HG02870 (cell line): ENCODE results near the gene CELSR1.

Experiments
- ATAC-seq: cut with Tn5 transposase; IDR thresholded peaks from one replicate; pipeline ENCODE4 v1.9.1; 2021; ENCODE audit warnings: mild to moderate bottlenecking, moderate library complexity; ENCODE audit not compliant: unreplicated experiment

Gene CELSR1

DNA sequence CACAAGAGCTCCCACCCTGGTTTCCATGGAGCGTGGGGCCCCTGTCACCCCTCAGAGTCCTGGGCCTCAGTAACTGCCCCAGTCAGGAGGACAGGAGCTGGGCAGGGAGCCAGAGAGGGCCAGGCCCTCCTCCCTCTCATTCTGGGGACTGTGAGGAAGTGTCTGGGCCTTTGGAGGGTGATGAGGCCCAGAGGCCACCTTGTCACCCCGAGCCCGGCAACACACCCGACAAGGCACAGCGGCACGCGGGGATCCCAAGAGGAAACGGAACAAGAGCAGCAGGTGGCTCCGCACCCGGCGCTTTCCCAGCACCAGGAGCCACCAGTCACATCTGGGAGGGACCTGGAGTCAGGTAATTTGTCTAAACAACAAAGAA lies 72.1 kb downstream of the CELSR1 start:
- ATAC-seq: no peak

- no peak for ATAC-seq
Observed at GRCh38 chr22:46464701-46465344, 72.6 kb downstream of the CELSR1 start.

DNA sequence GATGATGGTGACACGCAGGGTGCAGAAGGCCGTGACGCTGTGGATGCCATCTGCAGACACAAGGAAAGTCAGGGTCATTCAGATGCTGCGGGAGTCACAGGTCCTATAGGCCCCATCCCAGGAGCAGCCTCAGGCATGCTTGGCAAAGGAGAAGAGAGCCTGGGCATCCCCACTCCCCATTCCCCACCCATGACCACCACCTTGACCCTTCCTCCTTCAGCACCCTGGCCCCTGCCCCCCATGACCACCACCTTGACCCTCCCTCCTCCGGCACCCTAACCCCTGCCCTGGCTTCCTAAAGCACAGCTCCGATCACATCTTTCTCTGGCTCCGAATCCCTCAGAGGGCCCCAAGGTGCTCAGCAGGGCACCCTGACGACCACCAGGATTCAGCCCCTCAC lies 73.1 kb downstream of the CELSR1 start:
- no peak for ATAC-seq

- ATAC-seq: no peak
Observed at GRCh38 chr22:46463435-46464227, 73.8 kb downstream of the CELSR1 start.

DNA sequence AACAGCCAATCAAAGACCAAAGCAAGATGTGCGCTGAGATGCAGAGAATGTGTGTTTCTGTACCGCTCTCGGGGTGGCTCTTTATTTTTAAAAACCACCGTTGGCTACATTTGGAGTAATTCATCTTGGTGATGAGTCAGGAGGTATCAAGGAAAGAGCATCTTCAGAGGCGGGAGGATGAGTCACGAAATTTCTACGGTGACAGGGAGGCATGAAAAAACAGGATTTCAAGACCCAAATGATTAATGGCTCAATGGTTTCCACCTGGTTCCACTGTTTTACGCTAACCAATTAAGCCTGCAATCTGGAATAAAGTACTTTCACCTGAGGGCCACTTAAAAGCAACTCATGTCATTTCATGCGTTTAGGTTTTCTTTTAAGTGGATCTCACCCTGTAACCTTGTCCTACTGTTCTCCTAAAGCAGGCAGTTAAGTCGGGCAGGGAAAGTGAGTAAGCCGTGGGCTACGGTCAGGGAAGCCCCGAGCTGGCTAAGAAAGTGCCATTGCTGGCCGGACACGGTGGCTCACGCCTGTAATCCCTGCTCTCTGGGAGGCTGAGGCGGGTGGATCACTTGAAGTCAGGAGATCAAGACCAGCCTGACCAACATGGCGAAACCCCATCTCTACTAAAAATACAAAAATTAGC lies 74.6 kb downstream of the CELSR1 start:
- no peak for ATAC-seq

DNA sequence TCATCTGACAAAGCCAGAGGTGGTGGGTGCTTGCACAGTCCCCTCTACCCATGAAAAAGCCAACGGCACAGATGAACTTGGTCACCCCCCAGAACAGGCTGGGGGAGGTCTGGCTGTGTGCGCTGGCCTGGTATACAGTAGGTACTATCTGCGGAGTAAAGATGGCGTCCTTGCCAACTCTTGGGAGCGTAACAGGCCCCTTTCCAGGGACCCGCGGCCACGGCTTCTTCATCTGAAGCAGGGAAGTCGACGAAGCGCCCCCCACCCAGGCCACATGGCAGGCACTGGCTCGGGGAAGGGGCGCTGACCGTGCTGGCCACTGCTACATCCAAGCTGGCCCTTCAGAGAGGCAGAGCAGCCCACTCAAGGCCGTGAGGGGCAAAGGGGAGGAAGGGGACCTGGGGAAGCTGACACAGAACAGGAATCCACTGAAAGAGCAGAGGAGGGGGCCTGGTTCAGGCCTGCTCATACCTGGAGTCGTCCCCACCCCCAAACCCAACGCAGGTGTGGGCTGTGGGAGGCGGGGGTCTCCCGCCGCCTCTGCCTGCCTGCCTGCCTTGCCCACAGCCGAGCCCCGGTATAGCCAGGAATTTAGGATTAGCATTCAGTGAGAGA lies 75.7 kb downstream of the CELSR1 start:
- no peak for ATAC-seq

DNA sequence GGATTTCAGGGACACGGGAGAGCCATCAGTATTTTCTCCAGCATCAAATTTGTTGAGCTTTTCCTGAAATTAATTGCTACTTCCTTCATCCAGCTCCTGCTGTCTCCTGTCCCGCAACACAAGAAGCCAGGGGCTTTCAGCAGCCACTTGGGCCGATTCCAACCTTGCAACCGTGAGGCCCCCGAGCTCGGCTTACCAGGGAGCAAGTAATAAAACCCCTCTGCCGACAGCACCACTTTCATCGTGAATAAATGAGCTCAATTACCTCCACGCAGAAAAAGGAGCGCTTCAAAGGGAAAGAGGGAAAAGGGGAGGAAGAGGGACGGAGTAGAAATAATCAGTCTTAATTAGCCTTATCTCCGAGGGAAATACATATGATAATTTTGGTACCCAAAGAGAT lies 76.6 kb downstream of the CELSR1 start:
- ATAC-seq: no peak

DNA sequence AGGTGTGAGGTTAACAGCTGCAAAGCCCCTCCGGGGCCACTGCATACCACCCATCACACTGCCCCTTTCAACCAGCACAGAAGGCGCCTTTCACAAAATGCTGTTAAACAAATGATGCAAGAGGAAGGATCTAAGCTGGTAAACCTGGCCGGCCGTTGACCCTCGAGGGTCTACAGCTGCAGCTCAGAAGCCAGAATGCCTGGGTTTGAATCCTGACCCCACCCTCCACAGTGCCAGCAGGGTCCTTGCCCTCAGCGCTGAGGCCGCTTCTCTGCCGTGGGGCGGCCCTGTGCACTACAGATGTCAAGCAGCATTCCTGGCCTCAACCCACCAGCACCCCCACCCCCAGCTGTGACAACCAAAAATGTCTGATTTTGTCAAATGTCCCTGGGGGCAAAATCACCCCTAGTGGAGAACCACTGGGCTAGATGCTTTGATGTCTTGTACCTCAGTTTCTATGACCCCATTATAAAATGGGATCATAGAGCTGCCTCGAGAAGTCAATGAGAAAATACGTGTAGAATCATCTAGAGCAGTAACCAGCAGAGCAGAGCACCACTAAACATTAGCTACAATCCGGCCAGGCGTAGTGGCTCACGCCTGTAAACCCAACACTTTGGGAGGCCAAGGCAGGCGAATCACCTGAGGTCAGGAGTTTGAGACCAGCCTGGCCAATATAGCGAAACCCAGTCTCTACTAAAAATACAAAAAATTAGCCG lies 77.9 kb downstream of the CELSR1 start:
- ATAC-seq: no peak

GRCh38 chr22:46458525-46458924 lies 78.9 kb downstream of the CELSR1 start:
- ATAC-seq: no peak

DNA sequence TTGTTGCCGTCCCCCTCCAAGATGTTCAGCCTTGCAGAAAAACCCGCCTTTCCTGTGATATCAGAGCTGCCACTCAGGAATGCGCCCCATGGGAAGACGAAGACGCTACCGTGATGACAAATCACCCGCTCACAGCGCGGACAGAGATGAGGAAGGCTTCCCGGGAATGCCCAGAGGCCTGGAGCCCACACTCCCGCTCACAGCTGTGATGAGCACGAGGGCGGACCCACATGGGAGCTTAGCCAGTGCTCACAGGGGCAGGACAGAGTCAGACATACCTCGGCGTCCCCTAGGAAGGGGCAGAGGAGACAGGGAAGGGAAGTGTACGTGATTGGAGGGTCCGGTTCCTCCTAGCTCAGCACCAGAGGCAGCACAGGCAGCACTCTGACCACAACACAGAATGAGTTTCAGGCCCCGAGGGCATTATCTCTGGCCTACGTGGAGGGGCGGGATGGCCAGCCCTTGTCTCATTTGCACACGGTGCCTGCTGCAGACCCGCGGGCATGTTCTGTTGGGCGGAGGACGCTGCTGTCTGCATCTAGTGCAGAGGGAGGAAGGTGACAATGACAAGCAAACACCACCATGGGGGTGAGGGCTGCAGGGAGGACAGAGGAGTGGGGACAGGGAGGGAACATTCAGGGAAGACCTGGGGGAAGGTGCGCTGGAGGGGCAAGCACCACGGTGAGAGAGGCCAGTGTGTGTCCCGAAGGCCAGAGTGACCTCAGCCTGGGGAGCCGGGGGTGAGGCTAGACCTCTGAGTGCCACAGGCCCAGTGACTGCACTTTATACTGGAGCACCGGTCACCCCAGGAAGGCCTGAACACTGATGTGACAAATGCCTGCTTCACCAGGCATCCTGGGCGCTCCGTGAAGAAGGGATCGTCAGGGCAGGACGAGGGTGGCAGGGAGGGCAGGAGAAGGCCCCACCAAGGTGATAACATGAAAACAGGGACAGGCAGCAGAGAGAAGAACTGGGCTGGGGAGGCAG lies 79.6 kb downstream of the CELSR1 start:
- ATAC-seq: no peak

GRCh38 chr22:46456818-46457163 lies 80.6 kb downstream of the CELSR1 start:
- no peak for ATAC-seq

GRCh38 chr22:46455446-46455845 lies 82.0 kb downstream of the CELSR1 start:
- no peak for ATAC-seq

GRCh38 chr22:46454504-46455269 lies 82.7 kb downstream of the CELSR1 start:
- ATAC-seq: no peak

- no peak for ATAC-seq
Observed at GRCh38 chr22:46453829-46454503, 83.5 kb downstream of the CELSR1 start.

GRCh38 chr22:46453006-46453828 lies 84.2 kb downstream of the CELSR1 start:
- no peak for ATAC-seq

DNA sequence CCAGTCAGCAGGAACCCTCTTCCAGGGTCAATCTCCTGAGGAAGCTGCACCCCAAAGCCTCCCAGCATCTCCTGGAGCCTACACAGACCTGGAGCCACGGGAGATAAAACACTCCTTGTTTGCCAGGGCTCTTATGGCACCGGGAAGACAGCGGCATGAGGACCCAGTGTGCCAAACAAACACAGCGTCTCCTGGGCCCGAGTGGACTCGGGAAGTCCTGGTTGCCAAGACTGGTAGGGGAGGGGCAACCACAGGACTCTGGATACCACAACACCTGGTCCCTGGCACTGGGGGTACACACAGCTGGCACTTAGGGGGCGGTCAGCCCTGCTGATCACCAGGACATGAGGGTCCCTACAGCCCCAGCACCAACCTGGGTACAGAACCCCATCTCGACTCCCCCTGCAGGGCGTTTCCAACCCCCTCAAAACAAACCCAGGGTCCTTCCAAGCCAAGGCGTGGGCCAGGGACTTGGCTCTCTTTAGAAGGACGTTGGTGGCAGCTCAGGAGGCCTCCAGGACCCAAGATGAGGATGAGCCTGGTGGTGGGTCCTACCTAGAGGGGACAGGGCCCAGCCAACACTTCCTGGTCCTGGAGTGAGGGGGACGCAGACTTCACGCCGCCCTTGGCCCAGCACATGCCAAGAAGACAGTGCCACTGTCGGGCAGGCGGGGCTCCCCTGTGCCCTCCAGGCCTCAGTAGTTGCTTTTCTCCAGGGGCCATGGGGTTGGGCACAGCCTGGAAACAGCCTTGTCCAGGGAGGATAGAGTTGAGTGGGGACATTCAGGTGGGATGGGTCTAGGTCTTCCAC lies 85.0 kb downstream of the CELSR1 start:
- ATAC-seq: no peak

- no peak for ATAC-seq
Observed at GRCh38 chr22:46451741-46452140, 85.7 kb downstream of the CELSR1 start.
